ENCODE data around the gene CLDN17. TPM values are rescaled to one million over a fixed set of nuclear protein-coding genes. Genes with fewer than 3 reads are reported as not detected.

Gene CLDN17
- total and polyA plus RNA-seq, 9 of the 15 experiments (the other 6 are each of a cell fraction or from before 2014, with no cell fraction given) = not detected

DNA sequence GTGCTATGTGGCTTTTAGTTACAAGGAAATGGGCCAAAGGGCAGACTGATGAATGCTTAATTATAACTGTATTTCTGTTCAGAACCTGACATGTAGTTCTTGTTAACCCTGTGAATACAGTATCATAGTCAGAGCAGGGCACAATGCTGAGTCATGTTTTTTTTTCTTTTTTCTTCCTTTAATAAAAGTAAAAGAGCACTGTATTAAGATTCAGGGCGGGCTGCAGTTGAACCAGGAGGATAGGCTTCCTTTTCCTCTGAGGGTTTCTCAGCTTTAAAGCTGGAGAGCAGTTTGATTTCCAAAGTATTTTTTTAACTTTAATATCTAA lies 40.6 kb upstream of the CLDN17 start:
- POLR2A ChIA-PET = no interaction called here
- no peak for ATAC-seq
- BruUV-seq (replicated peaks) = no TSS peak
- Histone ChIP-seq H4K20me1 (replicated peaks; ENCODE audit: control insufficient read depth, insufficient read depth, low read length) (no peaks in the 10 kb centered on the region), H3K27me3 (ENCODE audit: control insufficient read depth in 2 of 2, insufficient read depth in 2 of 2, low read length in 2 of 2) (no peaks in the 10 kb centered on the region), H3K9me1 (ENCODE audit: control insufficient read depth, insufficient read depth, low read length) (no peaks in the 10 kb centered on the region), H3K9me3 (replicated peaks; ENCODE audit: control insufficient read depth, insufficient read depth, low read depth, low read length) (no peaks in the 10 kb centered on the region), H3K36me3 (ENCODE audit: control insufficient read depth, insufficient read depth, low read length) (no peaks in the 10 kb centered on the region), H3K4me2 (ENCODE audit: insufficient read depth, low read length) (no peak overlapping the region), H2AFZ (ENCODE audit: low read depth, low read length) (no peak overlapping the region), H3K27ac (ENCODE audit: extremely low read depth, low read depth, low read length) (no peak overlapping the region), H3K4me1 (replicated peaks in 1 of 2; ENCODE audit: control insufficient read depth in 2 of 2, insufficient read depth in 2 of 2, low read length in 2 of 2) (no peaks in the 10 kb centered on the region), H3K79me2 (ENCODE audit: control insufficient read depth, insufficient read depth, low read length) (no peaks in the 10 kb centered on the region), H3K9ac (ENCODE audit: insufficient read depth in 1 of 2, low read depth in 2 of 2, low read length in 2 of 2) (no peak overlapping the region), H3K4me3 (no peak overlapping the region)
- DNase-seq (ENCODE audit: extremely low read depth in 1 of 4, low spot score in 3 of 4) = no peak
- TF ChIP-seq MAFF (IDR thresholded peaks at IDR 0.05; ENCODE audit: low read length) (peak; percentile 67), ZNF316 (IDR thresholded peaks at IDR 0.05) (peak; percentile 73), C11orf30 (IDR thresholded peaks at IDR 0.05; ENCODE audit: low read depth) (peak; percentile 50; the same call in 1 of the 2 replicates), MAFK (IDR thresholded peaks at IDR 0.05; ENCODE audit: low read length) (peak; percentile 52; the same call in 1 of the 2 replicates), MAFG (tag; conservative IDR thresholded peaks at IDR 0.05) (peak; percentile 74), HCFC1 (IDR thresholded peaks at IDR 0.05; ENCODE audit: low read depth, low read length) (no peak), CREM (IDR thresholded peaks at IDR 0.05; ENCODE audit: low read depth) (no peak)
- 8% methylated on average over 1 of the region's 1 CpG for WGBS (ENCODE audit: insufficient coverage, low coverage, missing lambda C conversion rate)
- in situ Hi-C loops (cut with MboI) = no loop called here
- intact Hi-C loops (cut with micrococcal nuclease) = no loop called here
- CTCF ChIA-PET (ENCODE audit: low intra/inter-chr PET ratio) = no interaction called here
- FAIRE-seq = no peak

GRCh38 chr21:30206551-30207251 lies 40.1 kb upstream of the CLDN17 start:
- Histone ChIP-seq H3K4me1 (replicated peaks in 1 of 2; ENCODE audit: control insufficient read depth in 2 of 2, insufficient read depth in 2 of 2, low read length in 2 of 2) (no peaks in the 10 kb centered on the region), H3K9ac (ENCODE audit: insufficient read depth in 1 of 2, low read depth in 2 of 2, low read length in 2 of 2) (no peak overlapping the region), H3K36me3 (ENCODE audit: control insufficient read depth, insufficient read depth, low read length) (no peaks in the 10 kb centered on the region), H3K9me3 (replicated peaks; ENCODE audit: control insufficient read depth, insufficient read depth, low read depth, low read length) (no peaks in the 10 kb centered on the region), H3K9me1 (ENCODE audit: control insufficient read depth, insufficient read depth, low read length) (no peaks in the 10 kb centered on the region), H3K27ac (ENCODE audit: extremely low read depth, low read depth, low read length) (no peak overlapping the region), H2AFZ (ENCODE audit: low read depth, low read length) (no peak overlapping the region), H3K27me3 (ENCODE audit: control insufficient read depth in 2 of 2, insufficient read depth in 2 of 2, low read length in 2 of 2) (no peaks in the 10 kb centered on the region), H3K4me2 (ENCODE audit: insufficient read depth, low read length) (no peak overlapping the region), H3K4me3 (no peak overlapping the region), H4K20me1 (replicated peaks; ENCODE audit: control insufficient read depth, insufficient read depth, low read length) (no peaks in the 10 kb centered on the region), H3K79me2 (ENCODE audit: control insufficient read depth, insufficient read depth, low read length) (no peaks in the 10 kb centered on the region)
- no peak for ATAC-seq
- BruUV-seq (replicated peaks) = no TSS peak
- ChIA-PET CTCF (ENCODE audit: low intra/inter-chr PET ratio) (no interaction called here), POLR2A (no interaction called here)
- intact Hi-C loops (cut with micrococcal nuclease) (no loop called here), in situ Hi-C loops (cut with MboI) (no loop called here)
- no peak for DNase-seq (ENCODE audit: extremely low read depth in 1 of 4, low spot score in 3 of 4)
- FAIRE-seq = no peak
- WGBS (ENCODE audit: insufficient coverage, low coverage, missing lambda C conversion rate) = 3% methylated on average over 7 of the region's 7 CpGs
- TF ChIP-seq ZNF318 (IDR thresholded peaks at IDR 0.05; ENCODE audit: borderline replicate concordance in 1 of 2, low read depth in 1 of 2) = no peak
- no peak for TF ChIP-seq ZNF121 (CRISPR knock-in tag; conservative IDR thresholded peaks at IDR 0.05)
